GM23248 (cell line): ENCODE data around the gene GRAMD1B.

Experiments
- EZH2 ChIP-seq: fragments of 200-600 bp; sonication (generic); IDR thresholded peaks from 2 replicates; pipeline ENCODE4 v1.6.1; 2018; ENCODE audit warnings: antibody characterized with exemption, mild to moderate bottlenecking; ENCODE audit not compliant: insufficient read depth, poor library complexity, severe bottlenecking
- EZH2phosphoT487 ChIP-seq: fragments of 200-600 bp; sonication (generic); IDR thresholded peaks from 2 replicates; pipeline ENCODE4 v1.6.1; 2018; ENCODE audit warnings: antibody characterized with exemption, moderate library complexity, mild to moderate bottlenecking, low read depth; ENCODE audit not compliant: insufficient read depth

DNA sequence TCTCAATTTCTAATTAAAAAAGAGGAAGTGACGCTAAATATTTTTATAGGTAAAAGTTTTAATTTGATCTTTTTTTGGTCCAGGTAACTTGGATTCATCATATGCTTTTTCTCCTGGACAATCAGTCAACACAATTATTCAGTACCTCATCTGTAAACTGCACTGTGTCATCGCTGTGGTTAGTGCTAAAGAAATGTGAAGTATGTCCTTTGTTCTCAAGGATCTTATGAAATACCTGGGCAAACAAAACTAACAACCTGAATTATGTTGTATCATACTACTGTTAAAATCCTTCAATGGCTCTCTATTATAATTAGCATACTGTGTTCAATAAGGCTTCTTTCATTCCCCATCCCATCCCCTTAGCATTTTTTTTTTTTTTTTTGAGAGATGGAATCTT, 244.2 kb downstream of the GRAMD1B start:
- TF ChIP-seq EZH2 (no peak), EZH2phosphoT487 (no peak)
